GM18867 (cell line): ENCODE results near the gene IKBKE.

Experiments used
- ATAC-seq: cut with Tn5 transposase; IDR thresholded peaks from one replicate; pipeline ENCODE4 v1.9.1; 2021; ENCODE audit warnings: mild to moderate bottlenecking, moderate library complexity; ENCODE audit not compliant: unreplicated experiment

The IKBKE gene

GRCh38 chr1:206453111-206453510, 17.2 kb upstream of the IKBKE start:
- ATAC-seq = no peak

GRCh38 chr1:206455289-206455665, 15.0 kb upstream of the IKBKE start:
- no peak for ATAC-seq

GRCh38 chr1:206455666-206456344, 14.5 kb upstream of the IKBKE start:
- ATAC-seq = no peak

GRCh38 chr1:206456577-206457370, 13.5 kb upstream of the IKBKE start:
- no peak for ATAC-seq

GRCh38 chr1:206457408-206458120, 12.7 kb upstream of the IKBKE start:
- no peak for ATAC-seq

GRCh38 chr1:206459703-206460102, 10.6 kb upstream of the IKBKE start:
- ATAC-seq = no peak

DNA sequence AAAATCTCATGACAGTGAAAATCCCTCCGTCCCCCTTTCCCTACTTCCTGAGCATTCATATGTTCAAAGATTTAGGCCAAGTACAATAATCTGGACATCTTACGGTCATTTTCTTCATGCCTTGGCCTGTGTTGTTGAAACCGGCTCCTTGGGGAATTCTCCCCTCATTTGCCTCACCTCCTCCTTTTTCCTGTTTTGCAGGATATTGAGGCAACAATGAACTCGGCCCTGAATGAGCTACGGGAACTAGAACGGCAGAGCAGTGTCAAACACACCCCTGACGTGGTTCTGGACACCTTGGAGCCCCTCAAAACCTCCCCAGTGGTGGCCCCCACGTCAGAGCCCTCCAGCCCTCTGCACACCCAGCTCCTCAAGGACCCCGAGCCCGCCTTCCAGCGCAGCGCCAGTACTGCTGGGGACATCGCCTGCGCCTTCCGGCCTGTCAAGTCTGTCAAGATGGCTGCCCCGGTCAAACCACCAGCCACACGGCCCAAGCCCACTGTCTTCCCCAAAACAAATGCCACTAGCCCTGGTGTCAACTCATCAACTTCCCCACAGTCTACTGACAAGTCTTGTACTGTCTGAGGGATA, 9.3 kb upstream of the IKBKE start:
- no peak for ATAC-seq

- ATAC-seq = no peak
Measured at GRCh38 chr1:206461602-206462455, 8.4 kb upstream of the IKBKE start.

DNA sequence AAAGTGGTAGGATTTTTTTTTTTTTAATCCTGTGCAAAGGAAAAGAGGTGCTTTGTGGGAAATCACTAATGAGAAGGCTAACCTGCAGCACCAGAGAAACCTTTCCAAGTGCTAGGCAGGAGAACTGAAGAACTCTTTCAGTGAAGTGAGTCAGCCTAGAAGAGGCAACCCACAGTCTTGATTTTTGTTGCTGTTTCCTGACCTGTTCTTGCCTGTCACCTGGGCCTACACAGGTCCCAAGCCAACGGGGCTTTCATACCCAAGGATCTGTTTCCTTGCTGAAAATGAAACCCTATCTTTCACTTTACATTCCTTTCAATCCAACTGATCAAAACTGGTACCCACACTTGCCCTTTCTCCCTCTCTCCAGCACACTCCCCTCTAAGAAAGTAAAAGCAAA, 7.1 kb upstream of the IKBKE start:
- ATAC-seq = no peak

- no peak for ATAC-seq
Measured at GRCh38 chr1:206463911-206464310, 6.4 kb upstream of the IKBKE start.

DNA sequence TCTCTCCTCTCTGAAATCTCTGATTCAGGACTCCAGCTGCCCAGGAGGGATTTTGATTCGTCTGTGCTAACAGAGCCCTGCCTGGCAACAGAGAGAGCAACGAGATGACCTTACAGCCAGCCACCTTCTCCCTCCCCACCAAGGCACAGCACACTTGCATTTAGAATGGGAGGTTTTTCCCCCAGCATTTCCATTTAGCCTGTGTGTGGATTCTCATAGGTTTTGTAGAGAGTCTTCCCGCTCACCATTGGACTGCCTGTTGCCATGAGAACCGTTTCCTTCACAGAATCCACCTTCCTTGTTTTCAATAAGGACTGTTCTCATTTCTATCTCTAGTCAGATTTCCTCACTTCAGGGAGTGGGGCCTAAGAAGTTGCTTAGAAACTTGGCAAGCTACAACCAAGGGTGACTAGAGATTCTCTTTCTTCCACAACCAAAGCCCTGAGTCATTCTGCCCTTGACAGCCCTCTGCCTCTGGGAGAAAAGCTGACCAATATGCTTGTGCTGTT, 5.8 kb upstream of the IKBKE start:
- no peak for ATAC-seq

DNA sequence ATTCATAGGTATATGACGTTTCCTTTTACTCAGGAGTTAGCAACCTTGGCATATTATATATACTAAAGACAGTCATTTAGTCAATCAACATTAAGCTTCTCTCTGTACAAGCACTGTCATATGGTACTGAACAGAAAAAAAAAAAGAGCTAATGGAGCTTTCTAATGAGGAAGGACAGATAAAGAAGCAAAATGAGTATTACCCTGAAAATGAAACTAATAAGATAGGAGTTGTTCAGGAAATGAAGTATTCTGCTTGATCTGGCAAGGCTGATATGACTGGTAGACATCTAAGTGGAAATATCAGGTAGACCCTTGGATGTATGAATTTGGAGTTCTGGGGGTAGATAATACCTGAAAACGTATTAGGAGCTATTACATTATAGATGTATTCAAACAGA, 4.3 kb upstream of the IKBKE start:
- ATAC-seq = no peak

- ATAC-seq = no peak
Measured at GRCh38 chr1:206466840-206467649, 3.2 kb upstream of the IKBKE start.

DNA sequence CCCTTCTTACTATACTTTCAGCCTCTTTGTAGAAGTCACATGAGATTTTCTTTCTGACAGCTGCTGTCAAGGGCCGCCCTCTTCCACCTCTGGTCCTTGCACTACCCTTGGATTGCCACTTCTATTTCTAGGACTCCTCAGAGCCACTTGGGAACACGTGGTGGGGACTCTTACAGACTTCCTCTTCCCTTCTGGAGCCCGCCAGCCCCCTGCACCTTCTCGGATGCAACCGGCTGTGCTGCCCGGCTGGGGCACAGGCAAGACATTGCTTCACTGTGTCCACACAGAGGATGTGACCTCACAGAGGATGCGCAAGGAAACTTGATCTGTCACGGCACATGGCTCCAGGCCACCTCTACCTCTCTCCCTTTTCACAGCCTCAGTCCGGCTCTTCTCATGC, 2.4 kb upstream of the IKBKE start:
- no peak for ATAC-seq

- no peak for ATAC-seq
Measured at GRCh38 chr1:206468571-206468970, 1.7 kb upstream of the IKBKE start.

- ATAC-seq = no peak
Measured at GRCh38 chr1:206469411-206469932, 804 bp upstream of the IKBKE start.

DNA sequence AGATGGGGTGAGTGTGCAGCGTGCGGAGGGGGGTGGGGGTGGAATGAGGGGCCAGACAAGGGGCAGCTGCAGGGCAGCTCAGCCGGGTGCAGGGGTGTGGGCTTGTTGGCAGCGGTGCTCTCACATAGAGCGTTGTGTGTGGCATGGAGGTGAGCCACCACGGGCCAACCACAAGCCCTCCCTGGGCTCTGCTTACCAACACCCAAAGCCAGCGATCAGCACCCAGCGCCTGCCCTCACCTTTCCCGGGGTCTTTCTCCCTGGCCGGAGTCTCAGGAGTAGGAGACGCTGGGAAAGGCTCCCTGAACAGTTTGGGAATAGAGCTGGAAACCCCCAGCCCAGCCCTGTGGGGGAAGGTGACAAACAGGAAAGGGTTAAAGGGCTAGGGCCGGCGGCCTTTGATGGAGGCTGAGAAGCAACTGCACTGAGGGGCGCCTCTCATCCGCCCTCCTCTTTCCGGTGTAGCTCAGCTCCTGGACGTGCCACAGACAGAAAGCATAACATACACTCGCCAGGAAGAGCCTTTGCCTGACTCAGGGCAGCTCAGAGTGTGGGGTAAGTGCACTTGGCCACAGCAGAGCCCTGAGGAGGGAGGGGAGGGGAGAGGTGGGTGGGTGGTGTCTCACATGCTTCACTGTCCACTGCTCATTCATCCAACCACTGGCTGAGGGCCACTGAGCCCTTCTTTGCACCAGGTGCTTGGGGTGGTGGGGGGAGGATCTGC, 577 bp downstream of the IKBKE start:
- peak; percentile 19 for ATAC-seq

DNA sequence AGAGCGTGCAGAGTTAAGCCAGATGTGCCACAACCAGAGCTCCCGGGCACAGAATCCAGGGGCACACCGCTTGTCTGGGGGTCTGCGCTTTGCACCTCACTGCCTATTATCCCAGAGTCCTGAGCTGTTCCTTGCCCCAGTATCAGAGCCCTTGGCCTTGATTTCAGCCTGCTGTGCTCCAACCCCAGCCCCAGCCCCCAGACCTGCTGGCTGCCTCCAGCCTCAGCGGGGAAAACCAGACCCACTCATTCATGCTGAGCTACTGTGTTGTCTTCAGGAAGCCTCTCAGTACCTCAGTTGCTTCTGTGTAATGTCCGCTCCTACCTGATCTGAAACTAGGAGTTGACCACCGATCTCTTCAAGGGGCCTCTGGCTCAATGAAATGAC, 1.1 kb downstream of the IKBKE start:
- ATAC-seq = no peak

DNA sequence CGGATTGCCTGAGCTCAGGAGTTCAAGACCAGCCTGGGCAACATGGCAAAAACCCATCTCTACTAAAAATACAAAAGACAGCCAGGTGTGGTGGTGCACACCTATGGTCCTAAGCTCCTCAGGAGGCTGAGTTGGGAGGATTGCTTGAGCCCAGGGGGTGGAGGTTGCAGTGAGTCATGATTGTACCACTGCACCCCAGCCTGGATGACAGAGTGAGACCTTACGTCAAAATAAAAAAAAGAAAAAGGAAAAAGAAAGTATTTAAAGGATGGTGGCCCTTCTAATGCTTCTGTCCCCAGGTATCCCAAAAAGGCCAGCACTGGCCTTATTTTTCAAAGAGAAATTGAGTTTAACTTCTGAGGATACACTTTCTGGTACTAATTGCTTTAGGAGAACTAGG, 1.7 kb downstream of the IKBKE start:
- ATAC-seq = no peak
